MM.1S (cell line): ENCODE data around the gene CENPT.

ENCODE experiments used
- DNase-seq: peaks from one replicate; pipeline ENCODE4 v3.0.0-alpha.2; 2015
- H2AFZ ChIP-seq: fragments of 300-600 bp; sonication (generic); 2 replicates; pipeline ENCODE4 v1.6.0; 2016; ENCODE audit warnings: antibody characterized with exemption, low read length
- H3F3A ChIP-seq: fragments of 300-600 bp; sonication (generic); 2 replicates; pipeline ENCODE4 v1.6.1; 2016; ENCODE audit warnings: mild to moderate bottlenecking, antibody characterized with exemption, low read length, moderate library complexity, mixed read lengths; ENCODE audit not compliant: insufficient read depth
- H3K27ac ChIP-seq: fragments of 300-600 bp; sonication (generic); 2 replicates; pipeline ENCODE4 v1.5.1; 2016; ENCODE audit warnings: mild to moderate bottlenecking, low read length
- H3K27me3 ChIP-seq: fragments of 300-600 bp; sonication (generic); replicated peaks from 2 replicates; pipeline ENCODE4 v1.6.0; 2016; ENCODE audit warnings: low read length; ENCODE audit not compliant: insufficient read depth
- H3K36me3 ChIP-seq: fragments of 300-600 bp; sonication (generic); replicated peaks from 2 replicates; pipeline ENCODE4 v1.6.1; 2016; ENCODE audit warnings: mild to moderate bottlenecking, low read length, mixed read lengths; ENCODE audit not compliant: insufficient read depth
- H3K4me1 ChIP-seq: fragments of 300-600 bp; sonication (generic); 2 replicates; pipeline ENCODE4 v1.6.1; 2016; ENCODE audit warnings: low read length, mixed read lengths
- H3K4me2 ChIP-seq: fragments of 300-600 bp; sonication (generic); 2 replicates; pipeline ENCODE4 v1.6.0; 2016; ENCODE audit warnings: low read depth, low read length
- H3K4me3 ChIP-seq: fragments of 300-600 bp; sonication (generic); 2 replicates; pipeline ENCODE4 v1.5.1; 2016; ENCODE audit warnings: low read length, mixed read lengths
- H3K79me2 ChIP-seq: fragments of 300-600 bp; sonication (generic); 2 replicates; pipeline ENCODE4 v1.6.1; 2016; ENCODE audit warnings: mixed run types, low read length, mixed read lengths
- H3K9ac ChIP-seq: fragments of 300-600 bp; sonication (generic); 2 replicates; pipeline ENCODE4 v1.6.1; 2016; ENCODE audit warnings: low read length, mixed read lengths
- H3K9me2 ChIP-seq: fragments of 300-600 bp; sonication (generic); replicated peaks from 2 replicates; pipeline ENCODE4 v1.6.1; 2016; ENCODE audit warnings: mild to moderate bottlenecking, low read length, mixed read lengths; ENCODE audit not compliant: insufficient read depth
- H3K9me3 ChIP-seq: fragments of 300-600 bp; sonication (generic); replicated peaks from 2 replicates; pipeline ENCODE4 v1.6.1; 2016; ENCODE audit warnings: mild to moderate bottlenecking, low read length, mixed read lengths; ENCODE audit not compliant: insufficient read depth
- H4K20me1 ChIP-seq: fragments of 300-600 bp; sonication (generic); 2 replicates; pipeline ENCODE4 v1.6.1; 2016; ENCODE audit warnings: mild to moderate bottlenecking, low read length, moderate library complexity, mixed read lengths; ENCODE audit not compliant: insufficient read depth
- CTCF ChIP-seq: fragments of 300-600 bp; sonication (generic); IDR thresholded peaks from 2 replicates; pipeline ENCODE4 v1.5.1; 2016; ENCODE audit warnings: antibody characterized with exemption, low read length, mixed read lengths
- EZH2 ChIP-seq: fragments of 300-600 bp; sonication (generic); optimal IDR thresholded peaks from 2 replicates; pipeline ENCODE3; 2017; ENCODE audit warnings: low read depth, mild to moderate bottlenecking, antibody characterized with exemption, low read length, mixed read lengths
- EZH2phosphoT487 ChIP-seq: fragments of 300-600 bp; sonication (generic); IDR thresholded peaks from 2 replicates; pipeline ENCODE4 v1.6.1; 2018; ENCODE audit warnings: antibody characterized with exemption, low read length

Gene CENPT

GRCh38 chr16:67853670-67854069 lies 6.2 kb upstream of the CENPT start:
- H4K20me1 ChIP-seq, result peaks cover 11% of the 10 kb centered on the region; the same call in 1 of the 2 replicates
- no peak for TF ChIP-seq CTCF
- no peak for TF ChIP-seq EZH2phosphoT487
- TF ChIP-seq EZH2, result no peak

GRCh38 chr16:67848118-67848517 lies 625 bp upstream of the CENPT start:
- Histone ChIP-seq H3K79me2 (peaks cover 91% of the 10 kb centered on the region), H3K9me3 (no peaks in the 10 kb centered on the region), H3K27ac (no peak overlapping the region), H3K36me3 (no peaks in the 10 kb centered on the region), H3K4me2 (peak overlapping the region; percentile 71), H2AFZ (no peak overlapping the region), H3K9ac (peak overlapping the region; percentile 88; the same call in 1 of the 2 replicates), H3K4me1 (peaks cover 20% of the 10 kb centered on the region), H4K20me1 (no peaks in the 10 kb centered on the region), H3F3A (peaks cover 25% of the 10 kb centered on the region), H3K27me3 (no peaks in the 10 kb centered on the region), H3K9me2 (no peaks in the 10 kb centered on the region), H3K4me3 (peak overlapping the region; percentile 99)
- no peak for DNase-seq
- no peak for TF ChIP-seq EZH2phosphoT487
- no peak for TF ChIP-seq EZH2
- no peak for TF ChIP-seq CTCF

More at GRCh38 chr16:67853670-67854069, 6.2 kb upstream of the CENPT start:
- H3K36me3 ChIP-seq, result no peaks in the 10 kb centered on the region
- no peaks in the 10 kb centered on the region for H3K9me3 ChIP-seq
- H3K9ac ChIP-seq, result no peak overlapping the region
- H3K27ac ChIP-seq, result no peak overlapping the region
- H3K4me2 ChIP-seq, result no peak overlapping the region
- H3K27me3 ChIP-seq, result no peaks in the 10 kb centered on the region
- no peaks in the 10 kb centered on the region for H3F3A ChIP-seq
- H3K4me3 ChIP-seq, result no peak overlapping the region
- H3K79me2 ChIP-seq, result peaks cover 99% of the 10 kb centered on the region
- H2AFZ ChIP-seq, result no peak overlapping the region
- DNase-seq, result no peak
- H3K4me1 ChIP-seq, result no peaks in the 10 kb centered on the region
- H3K9me2 ChIP-seq, result no peaks in the 10 kb centered on the region

GRCh38 chr16:67846320-67847063 lies 1.0 kb downstream of the CENPT start, which contains the start of gene NUTF2:
TSS of gene NUTF2 (plus strand) at chr16:67846933. CDS start at chr16:67865131, 18,198 bp downstream.
- peak; percentile 96 for DNase-seq
- Histone ChIP-seq H3K36me3 (no peaks in the 10 kb centered on the region), H3K27ac (peak within 1 kb of the TSS; percentile 78), H2AFZ (peak within 1 kb of the TSS; percentile 94), H3K9me3 (no peaks in the 10 kb centered on the region), H3K4me3 (peak within 1 kb of the TSS; percentile 99), H4K20me1 (no peaks in the 10 kb centered on the region), H3K4me1 (peaks cover 22% of the 10 kb centered on the region), H3K4me2 (peak within 1 kb of the TSS; percentile 99), H3K27me3 (no peaks in the 10 kb centered on the region), H3K79me2 (peaks cover 84% of the 10 kb centered on the region), H3K9me2 (no peaks in the 10 kb centered on the region), H3F3A (peaks cover 33% of the 10 kb centered on the region), H3K9ac (peak within 1 kb of the TSS; percentile 88)
- TF ChIP-seq EZH2phosphoT487 (no peak), EZH2 (no peak), CTCF (no peak)
